Measurements from ENCODE around the gene CLECL1.

DNA sequence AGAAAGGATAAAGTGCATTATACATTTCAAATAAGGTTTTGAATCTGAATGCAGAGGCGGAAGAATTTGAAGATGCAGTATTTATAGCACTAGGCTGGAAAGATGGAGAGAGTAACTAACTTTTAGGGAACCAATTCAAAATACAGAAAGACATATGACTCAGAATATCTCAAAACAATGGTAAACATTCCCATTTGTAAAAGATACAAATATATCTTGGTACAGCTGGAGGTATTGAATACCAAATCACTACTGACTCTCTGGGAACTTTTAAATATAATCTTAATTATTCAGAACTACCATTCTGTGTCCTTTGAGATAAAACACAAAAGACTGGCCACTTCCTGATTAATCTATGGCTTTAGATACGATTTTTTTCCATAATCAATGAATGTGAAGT lies 22.7 kb upstream of the CLECL1 start:
- TF ChIP-seq, protein P1, sequence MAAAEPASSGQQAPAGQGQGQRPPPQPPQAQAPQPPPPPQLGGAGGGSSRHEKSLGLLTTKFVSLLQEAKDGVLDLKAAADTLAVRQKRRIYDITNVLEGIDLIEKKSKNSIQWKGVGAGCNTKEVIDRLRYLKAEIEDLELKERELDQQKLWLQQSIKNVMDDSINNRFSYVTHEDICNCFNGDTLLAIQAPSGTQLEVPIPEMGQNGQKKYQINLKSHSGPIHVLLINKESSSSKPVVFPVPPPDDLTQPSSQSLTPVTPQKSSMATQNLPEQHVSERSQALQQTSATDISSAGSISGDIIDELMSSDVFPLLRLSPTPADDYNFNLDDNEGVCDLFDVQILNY (CRISPR knock-in tag; IDR thresholded peaks at IDR 0.05), result no peak
- TF ChIP-seq CEBPG (CRISPR knock-in tag; IDR thresholded peaks at IDR 0.05), result no peak
- TF ChIP-seq CEBPG (tag; conservative IDR thresholded peaks at IDR 0.05 in 1 of 2, IDR thresholded peaks at IDR 0.05 in 1 of 2), result no peak
- TF ChIP-seq, protein P2, sequence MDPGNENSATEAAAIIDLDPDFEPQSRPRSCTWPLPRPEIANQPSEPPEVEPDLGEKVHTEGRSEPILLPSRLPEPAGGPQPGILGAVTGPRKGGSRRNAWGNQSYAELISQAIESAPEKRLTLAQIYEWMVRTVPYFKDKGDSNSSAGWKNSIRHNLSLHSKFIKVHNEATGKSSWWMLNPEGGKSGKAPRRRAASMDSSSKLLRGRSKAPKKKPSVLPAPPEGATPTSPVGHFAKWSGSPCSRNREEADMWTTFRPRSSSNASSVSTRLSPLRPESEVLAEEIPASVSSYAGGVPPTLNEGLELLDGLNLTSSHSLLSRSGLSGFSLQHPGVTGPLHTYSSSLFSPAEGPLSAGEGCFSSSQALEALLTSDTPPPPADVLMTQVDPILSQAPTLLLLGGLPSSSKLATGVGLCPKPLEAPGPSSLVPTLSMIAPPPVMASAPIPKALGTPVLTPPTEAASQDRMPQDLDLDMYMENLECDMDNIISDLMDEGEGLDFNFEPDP (CRISPR knock-in tag; IDR thresholded peaks at IDR 0.05), result no peak
- TF ChIP-seq, protein P3, sequence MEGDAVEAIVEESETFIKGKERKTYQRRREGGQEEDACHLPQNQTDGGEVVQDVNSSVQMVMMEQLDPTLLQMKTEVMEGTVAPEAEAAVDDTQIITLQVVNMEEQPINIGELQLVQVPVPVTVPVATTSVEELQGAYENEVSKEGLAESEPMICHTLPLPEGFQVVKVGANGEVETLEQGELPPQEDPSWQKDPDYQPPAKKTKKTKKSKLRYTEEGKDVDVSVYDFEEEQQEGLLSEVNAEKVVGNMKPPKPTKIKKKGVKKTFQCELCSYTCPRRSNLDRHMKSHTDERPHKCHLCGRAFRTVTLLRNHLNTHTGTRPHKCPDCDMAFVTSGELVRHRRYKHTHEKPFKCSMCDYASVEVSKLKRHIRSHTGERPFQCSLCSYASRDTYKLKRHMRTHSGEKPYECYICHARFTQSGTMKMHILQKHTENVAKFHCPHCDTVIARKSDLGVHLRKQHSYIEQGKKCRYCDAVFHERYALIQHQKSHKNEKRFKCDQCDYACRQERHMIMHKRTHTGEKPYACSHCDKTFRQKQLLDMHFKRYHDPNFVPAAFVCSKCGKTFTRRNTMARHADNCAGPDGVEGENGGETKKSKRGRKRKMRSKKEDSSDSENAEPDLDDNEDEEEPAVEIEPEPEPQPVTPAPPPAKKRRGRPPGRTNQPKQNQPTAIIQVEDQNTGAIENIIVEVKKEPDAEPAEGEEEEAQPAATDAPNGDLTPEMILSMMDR (IDR thresholded peaks at IDR 0.05 in 2 of 3, conservative IDR thresholded peaks at IDR 0.05 in 1 of 3; ENCODE audit: insufficient read depth in 2 of 3, low read depth in 1 of 3, low read length in 3 of 3), result no peak
- no peak for TF ChIP-seq ZC3H4 (CRISPR knock-in tag; IDR thresholded peaks at IDR 0.05; ENCODE audit: borderline replicate concordance)
- TF ChIP-seq, protein P4, sequence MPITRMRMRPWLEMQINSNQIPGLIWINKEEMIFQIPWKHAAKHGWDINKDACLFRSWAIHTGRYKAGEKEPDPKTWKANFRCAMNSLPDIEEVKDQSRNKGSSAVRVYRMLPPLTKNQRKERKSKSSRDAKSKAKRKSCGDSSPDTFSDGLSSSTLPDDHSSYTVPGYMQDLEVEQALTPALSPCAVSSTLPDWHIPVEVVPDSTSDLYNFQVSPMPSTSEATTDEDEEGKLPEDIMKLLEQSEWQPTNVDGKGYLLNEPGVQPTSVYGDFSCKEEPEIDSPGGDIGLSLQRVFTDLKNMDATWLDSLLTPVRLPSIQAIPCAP (CRISPR knock-in tag; IDR thresholded peaks at IDR 0.05; ENCODE audit: borderline replicate concordance), result no peak
- TF ChIP-seq POLR2A (conservative IDR thresholded peaks at IDR 0.05), result no peak
